Activated CD4-positive, alpha-beta T cell treated with anti-CD3 and anti-CD28 coated beads, Interleukin-2, amount 50 U/mL, for 16 hours (primary cell): ENCODE results near the gene DSTN.
"Not testable (repeated sequence)": the region's sequence is repeated elsewhere in the genome, so short reads cannot be mapped to it uniquely, and the experiment has no call there.

ENCODE experiments used
- DNase-seq: peaks from one replicate; pipeline ENCODE4 v3.0.0-alpha.2; 2020

DSTN gene

GRCh38 chr20:17652411-17652810 is 82.5 kb downstream of the DSTN start:
- DNase-seq: no peak

GRCh38 chr20:17653835-17654648 is 84.2 kb downstream of the DSTN start:
- DNase-seq: no peak

GRCh38 chr20:17654649-17655285 is 84.9 kb downstream of the DSTN start:
- no peak for DNase-seq

GRCh38 chr20:17655286-17655651 is 85.4 kb downstream of the DSTN start:
- no peak for DNase-seq

GRCh38 chr20:17655865-17656479 is 86.1 kb downstream of the DSTN start:
- no peak for DNase-seq

- DNase-seq: no peak
Measured at GRCh38 chr20:17657079-17657825, 87.4 kb downstream of the DSTN start.

GRCh38 chr20:17657898-17658647 is 88.2 kb downstream of the DSTN start:
- DNase-seq: no peak

- DNase-seq: no peak
Measured at GRCh38 chr20:17658648-17658993, 88.7 kb downstream of the DSTN start.

GRCh38 chr20:17659344-17659743 is 89.5 kb downstream of the DSTN start:
- DNase-seq: not testable (repeated sequence)
